GM18868 (cell line): Measurements from ENCODE around the gene PTGDS.

ENCODE experiments used
- ATAC-seq: cut with Tn5 transposase; IDR thresholded peaks from one replicate; pipeline ENCODE4 v1.9.1; 2021; ENCODE audit warnings: mild to moderate bottlenecking, moderate library complexity; ENCODE audit not compliant: unreplicated experiment

Gene PTGDS

GRCh38 chr9:137020771-137021567 lies 43.7 kb downstream of the PTGDS start:
- ATAC-seq, result no peak

GRCh38 chr9:137021568-137021978 lies 44.3 kb downstream of the PTGDS start:
- no peak for ATAC-seq

- no peak for ATAC-seq
Measured at GRCh38 chr9:137021979-137022661, 44.8 kb downstream of the PTGDS start.

- no peak for ATAC-seq
Measured at GRCh38 chr9:137022662-137023008, 45.3 kb downstream of the PTGDS start.

GRCh38 chr9:137023157-137023556 lies 45.9 kb downstream of the PTGDS start:
- ATAC-seq, result no peak

GRCh38 chr9:137023583-137023991 lies 46.3 kb downstream of the PTGDS start:
- ATAC-seq, result no peak

GRCh38 chr9:137025517-137025966 lies 48.2 kb downstream of the PTGDS start:
- no peak for ATAC-seq

GRCh38 chr9:137026384-137026783 lies 49.1 kb downstream of the PTGDS start:
- no peak for ATAC-seq

GRCh38 chr9:137026828-137027227 lies 49.5 kb downstream of the PTGDS start:
- ATAC-seq, result no peak

GRCh38 chr9:137027369-137028262 lies 50.3 kb downstream of the PTGDS start, which contains the start of gene ABCA2:
Gene ABCA2, minus strand, starts transcription at chr9:137028237. Its CDS starts 97 bp downstream, at chr9:137028140.
- no peak for ATAC-seq

- no peak for ATAC-seq
Measured at GRCh38 chr9:137028263-137029057, 51.2 kb downstream of the PTGDS start.

- ATAC-seq, result no peak
Measured at GRCh38 chr9:137029058-137029936, 52.0 kb downstream of the PTGDS start.

GRCh38 chr9:137030006-137030405 lies 52.7 kb downstream of the PTGDS start:
- ATAC-seq, result no peak

GRCh38 chr9:137030538-137031527 lies 53.5 kb downstream of the PTGDS start:
- no peak for ATAC-seq
